Esophagus muscularis mucosa (tissue), 4 donors: ENCODE measurements around the gene ELP4. TPM values are rescaled to one million over a fixed set of nuclear protein-coding genes. Genes with fewer than 3 reads are reported as not detected.

Experiments
- DNase-seq: peaks from one replicate; pipeline ENCODE4 v3.0.0-alpha.2; 2017; ENCODE audit errors: extremely low spot score
- H3K27ac ChIP-seq, 4 donors: fragments of 200-600 bp; sonication (generic); replicated peaks in 1 of 4; 1 replicate in 3 of 4; 2 replicates in 1 of 4; pipeline ENCODE4 v1.5.1; 2016 to 2019; ENCODE audit warnings: mild to moderate bottlenecking in 1 of 4
- H3K27me3 ChIP-seq, 4 donors: fragments of 200-600 bp; sonication (generic); one replicate each; pipeline versions ENCODE4 v1.5.1 to v1.6.0; 2016 to 2019
- H3K36me3 ChIP-seq, 4 donors: fragments of 200-600 bp; sonication (generic); one replicate each; pipeline ENCODE4 v1.5.1; 2016 to 2019
- H3K4me1 ChIP-seq, 4 donors: fragments of 200-600 bp; sonication (generic); one replicate each; pipeline ENCODE4 v1.5.1; 2016 to 2019
- H3K4me3 ChIP-seq, 4 donors: fragments of 200-600 bp; sonication (generic); 1 replicate in 2 of 4; 2 replicates in 2 of 4; pipeline ENCODE4 v1.5.1; 2016 to 2019; ENCODE audit warnings: mild to moderate bottlenecking in 4 of 4, moderate library complexity in 1 of 4
- H3K9me3 ChIP-seq, 4 donors: fragments of 200-600 bp; sonication (generic); 1 replicate in 3 of 4; 2 replicates in 1 of 4; pipeline ENCODE4 v1.5.1; 2016 to 2019
- CTCF ChIP-seq, 3 experiments: fragments of 200-600 bp in 2 of 3; fragments of 450-650 bp in 1 of 3; sonication (generic) in 2 of 3; IDR thresholded peaks; one replicate each; pipeline ENCODE4 v1.5.1; 2017 to 2019; ENCODE audit warnings: antibody characterized with exemption in 3 of 3, mild to moderate bottlenecking in 2 of 3, moderate library complexity in 1 of 3
- EP300 ChIP-seq: sonication (generic); formaldehyde crosslinking; IDR thresholded peaks from one replicate; pipeline ENCODE4 v1.6.1; 2017; ENCODE audit warnings: antibody characterized with exemption
- POLR2A ChIP-seq: fragments of 450-650 bp; IDR thresholded peaks from one replicate; pipeline ENCODE4 v1.6.1; 2017; ENCODE audit warnings: antibody characterized with exemption, moderate library complexity, mild to moderate bottlenecking, low read depth
- POLR2AphosphoS5 ChIP-seq, 2 donors: sonication (generic); formaldehyde crosslinking; IDR thresholded peaks; one replicate each; pipeline ENCODE4 v1.6.1; 2017; ENCODE audit warnings: antibody characterized with exemption in 2 of 2
- WGBS: methylation state at CpG from one replicate; pipeline ENCODE4 v1.1.5; 2018; 5-methylcytosine and 5-hydroxymethylcytosine counted together
- intact Hi-C: fragments of 100-400 bp; cut with DNase I; formaldehyde crosslinking; loops from one replicate; pipeline ENCODE4 v1.15.1; 2023
- total RNA-seq, 4 donors: library from RNA; depleted of rRNA; stranded (reverse); fragments of >200 nt; gene quantifications; one replicate each; pipeline versions ENCODE4 v1.1.0 to v1.2.1, GENCODE V29; 2016

The ELP4 gene
- total RNA-seq, 4 donors from 2014 or later = 18.1 to 25.5 (median 19.2) TPM

- Histone ChIP-seq H3K4me1 (peaks cover 86 to 99% (median 92%) of the 10 kb centered on the region in 4 donors), H3K9me3 (no peaks in the 10 kb centered on the region), H3K27ac (no peak overlapping the region), H3K4me3 (peak overlapping the region; percentile 43 to 54 (median 53)), H3K27me3 (peaks cover 45 to 100% (median 99%) of the 10 kb centered on the region in 4 donors), H3K36me3 (no peaks in the 10 kb centered on the region)
- DNase-seq = no peak
- intact Hi-C loops = no loop called here
- TF ChIP-seq CTCF (IDR thresholded peaks at IDR 0.05) (no peak), EP300 (no peak), POLR2AphosphoS5 (IDR thresholded peaks at IDR 0.05) (no peak), POLR2A (no peak)
- WGBS = 5% methylated on average over 33 of the region's 35 CpGs
Observed at GRCh38 chr11:31813391-31814175, 304.0 kb downstream of the ELP4 start.

GRCh38 chr11:31814176-31814868, 304.8 kb downstream of the ELP4 start:
- DNase-seq = no peak
- Histone ChIP-seq H3K36me3 (no peaks in the 10 kb centered on the region), H3K4me1 (peaks cover 86 to 94% (median 92%) of the 10 kb centered on the region in 4 donors), H3K27ac (no peak overlapping the region), H3K4me3 (peak overlapping the region in 3 of 4 donors; percentile 53 to 54 (median 53)), H3K27me3 (peaks cover 45 to 100% (median 99%) of the 10 kb centered on the region in 4 donors), H3K9me3 (no peaks in the 10 kb centered on the region)
- intact Hi-C loops = no loop called here
- TF ChIP-seq POLR2A (no peak), EP300 (no peak), POLR2AphosphoS5 (IDR thresholded peaks at IDR 0.05) (no peak), CTCF (IDR thresholded peaks at IDR 0.05) (no peak)
- 12% methylated on average over 18 of the region's 38 CpGs for WGBS

- Histone ChIP-seq H3K4me1 (peaks cover 72 to 89% (median 85%) of the 10 kb centered on the region in 4 donors), H3K27me3 (peaks cover 35 to 100% (median 98%) of the 10 kb centered on the region in 4 donors), H3K4me3 (peak overlapping the region; percentile 19 to 43 (median 32)), H3K9me3 (no peaks in the 10 kb centered on the region), H3K27ac (no peak overlapping the region), H3K36me3 (no peaks in the 10 kb centered on the region)
- intact Hi-C loops = no loop called here
- 4% methylated on average over 52 of the region's 57 CpGs for WGBS
- no peak for TF ChIP-seq POLR2AphosphoS5 (IDR thresholded peaks at IDR 0.05)
- no peak for TF ChIP-seq POLR2A
- no peak for TF ChIP-seq CTCF (IDR thresholded peaks at IDR 0.05)
- no peak for TF ChIP-seq EP300
- no peak for DNase-seq
Observed at GRCh38 chr11:31815711-31816467, 306.3 kb downstream of the ELP4 start.

GRCh38 chr11:31816468-31817053, 307.0 kb downstream of the ELP4 start:
- WGBS = 5% methylated on average over 15 of the region's 40 CpGs
- DNase-seq = no peak
- peak overlapping the region; percentile 31 to 43 (median 32) for H3K4me3 ChIP-seq
- peaks cover 65 to 83% (median 78%) of the 10 kb centered on the region in 4 donors for H3K4me1 ChIP-seq
- no peak overlapping the region for H3K27ac ChIP-seq
- H3K36me3 ChIP-seq = no peaks in the 10 kb centered on the region
- no peak for TF ChIP-seq EP300
- no peak for TF ChIP-seq POLR2AphosphoS5 (IDR thresholded peaks at IDR 0.05)
- TF ChIP-seq CTCF (IDR thresholded peaks at IDR 0.05) = no peak
- TF ChIP-seq POLR2A = no peak
- H3K27me3 ChIP-seq = peaks cover 35 to 100% (median 97%) of the 10 kb centered on the region in 4 donors
- H3K9me3 ChIP-seq = no peaks in the 10 kb centered on the region
- intact Hi-C loops = no loop called here
